HG02943 (cell line): Measurements from ENCODE around the gene SPDYE9.
"Not testable (repeated sequence)": the region's sequence is repeated elsewhere in the genome, so short reads cannot be mapped to it uniquely, and the experiment has no call there.

ENCODE experiments used
- ATAC-seq: cut with Tn5 transposase; IDR thresholded peaks from one replicate; pipeline ENCODE4 v1.9.1; 2021; ENCODE audit warnings: mild to moderate bottlenecking, low read depth, moderate library complexity; ENCODE audit not compliant: unreplicated experiment

SPDYE9 gene, protein sequence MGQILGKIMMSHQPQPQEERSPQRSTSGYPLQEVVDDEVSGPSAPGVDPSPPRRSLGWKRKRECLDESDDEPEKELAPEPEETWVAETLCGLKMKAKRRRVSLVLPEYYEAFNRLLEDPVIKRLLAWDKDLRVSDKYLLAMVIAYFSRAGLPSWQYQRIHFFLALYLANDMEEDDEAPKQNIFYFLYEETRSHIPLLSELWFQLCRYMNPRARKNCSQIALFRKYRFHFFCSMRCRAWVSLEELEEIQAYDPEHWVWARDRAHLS

GRCh38 chr7:73085938-73086337 lies at the start of gene SPDYE9:
Gene SPDYE9, minus strand, starts transcription at chr7:73086038. Its CDS starts 1,800 bp downstream, at chr7:73084238.
- not testable (repeated sequence) for ATAC-seq

DNA sequence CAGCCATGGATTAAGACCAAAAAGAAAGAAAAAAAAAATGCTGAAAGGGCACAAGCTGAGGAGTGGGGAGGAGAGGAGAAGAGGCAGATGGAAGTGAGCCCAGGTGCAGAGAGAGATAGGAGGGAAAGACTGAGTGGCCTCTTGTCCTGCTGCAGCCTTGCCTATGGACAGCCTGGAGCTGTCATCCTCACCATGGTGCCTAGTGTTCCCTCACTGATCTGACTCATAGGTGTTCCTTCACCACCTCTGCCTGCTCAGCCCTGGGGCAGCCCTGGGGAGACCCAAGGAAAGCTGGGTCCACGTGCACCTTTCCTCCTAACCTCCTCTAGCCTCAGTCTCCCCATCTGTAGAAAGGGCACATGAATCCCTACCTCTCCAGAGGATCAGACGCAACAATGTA lies 49.0 kb upstream of the SPDYE9 start:
- not testable (repeated sequence) for ATAC-seq

DNA sequence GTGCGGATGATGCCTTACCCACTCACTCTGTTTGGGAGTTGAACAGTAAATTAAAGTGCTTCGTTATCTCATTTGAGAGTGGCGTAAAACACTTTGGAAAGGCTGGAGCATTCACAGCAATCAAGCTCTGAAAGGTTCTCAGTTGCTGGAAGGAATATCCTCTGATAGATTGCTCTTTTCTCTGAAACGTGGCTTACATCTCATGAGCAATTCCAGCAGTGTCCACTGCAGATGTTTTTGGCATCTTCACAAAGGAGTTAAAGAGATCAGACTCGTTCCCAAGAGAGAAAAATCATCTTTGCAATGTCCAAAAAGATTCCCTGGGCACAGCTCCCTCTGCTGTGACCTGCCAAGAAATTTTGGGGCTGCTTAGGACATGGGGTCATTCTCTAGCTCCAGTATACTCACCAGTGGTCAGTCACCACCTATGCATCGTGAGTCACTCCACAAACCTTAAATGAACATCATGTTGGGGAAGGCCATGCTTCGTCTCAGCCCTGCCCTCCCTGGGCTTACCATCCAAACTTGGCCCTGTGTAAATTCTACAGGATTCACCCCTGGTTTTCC lies 46.9 kb upstream of the SPDYE9 start:
- not testable (repeated sequence) for ATAC-seq

DNA sequence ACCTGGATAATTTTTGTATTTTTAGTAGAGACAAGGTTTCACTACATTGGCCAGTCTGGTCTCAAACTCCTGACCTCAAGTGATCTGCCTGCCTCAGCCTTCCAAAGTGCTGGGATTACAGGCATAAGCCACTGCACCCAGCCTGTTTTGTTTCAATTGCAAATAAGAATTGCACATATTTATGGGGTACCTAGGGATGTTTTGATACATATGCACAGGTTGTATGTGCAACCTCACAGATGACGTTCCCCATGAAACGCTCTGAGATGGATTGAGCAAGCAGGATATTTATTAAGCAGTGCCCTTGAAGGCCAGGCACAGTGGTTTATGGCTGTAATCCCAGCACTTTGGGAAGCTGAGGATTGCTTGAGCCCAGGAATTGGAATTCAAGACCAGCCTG lies 44.8 kb upstream of the SPDYE9 start:
- ATAC-seq, result not testable (repeated sequence)

GRCh38 chr7:73124126-73124525 lies 38.3 kb upstream of the SPDYE9 start:
- not testable (repeated sequence) for ATAC-seq

DNA sequence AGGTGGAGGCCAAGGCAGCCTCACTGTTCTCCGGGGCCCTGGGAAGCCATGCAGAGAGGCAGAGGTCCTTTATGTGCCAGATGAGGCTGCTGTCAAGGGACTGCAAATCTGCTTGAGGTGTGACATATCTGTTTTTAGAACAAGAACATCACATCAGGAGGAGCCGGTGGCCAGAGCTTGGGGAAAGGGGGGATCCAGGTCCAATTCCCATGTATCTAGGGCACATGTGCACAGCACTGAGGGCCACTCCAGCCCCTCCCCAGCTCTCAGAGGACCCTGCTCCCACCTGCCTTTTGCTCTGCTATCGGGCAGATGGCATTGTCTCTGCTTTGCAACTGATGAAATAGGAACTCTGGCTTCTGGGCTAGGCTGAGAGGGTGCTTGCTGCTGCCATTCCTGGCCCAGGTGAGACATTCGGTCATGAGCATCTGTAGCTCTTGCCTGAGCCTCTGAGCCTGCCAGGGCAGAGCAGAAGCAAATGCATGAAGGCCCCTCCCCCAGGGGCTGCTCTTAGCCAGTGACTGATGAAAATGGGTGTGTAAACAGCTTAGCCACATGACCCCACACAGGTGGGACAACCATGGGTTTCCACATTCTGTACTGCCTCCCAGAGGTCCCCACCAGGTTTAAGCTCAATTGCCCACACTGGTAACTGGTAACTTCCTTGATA lies 37.1 kb upstream of the SPDYE9 start:
- not testable (repeated sequence) for ATAC-seq

- not testable (repeated sequence) for ATAC-seq
Observed at GRCh38 chr7:73118155-73118554, 32.3 kb upstream of the SPDYE9 start.

DNA sequence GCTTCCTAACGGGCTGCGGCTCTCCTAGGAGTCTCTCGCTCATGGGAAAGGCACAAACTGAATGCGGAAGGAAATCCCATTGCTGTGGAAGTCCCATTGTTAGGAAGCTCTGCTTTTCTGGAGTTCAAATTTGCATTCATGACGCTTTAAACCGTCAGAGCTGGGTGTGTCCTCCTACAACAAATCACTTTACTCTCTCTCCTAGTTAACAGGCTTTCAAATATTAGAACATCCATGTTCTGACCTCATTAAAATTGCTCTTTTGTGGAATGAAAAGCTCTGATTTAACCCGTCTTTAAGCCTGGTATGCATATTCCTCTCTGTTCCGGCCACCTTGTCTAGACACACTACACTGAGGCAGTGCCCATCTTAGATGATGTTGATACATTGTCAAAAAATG lies 28.0 kb downstream of the SPDYE9 start, which contains the start of gene SPDYE11:
Gene SPDYE11 (minus strand): TSS at position 101 of the 400 bp plus-strand sequence. CDS start 1,800 bp downstream, outside the sequence.
- not testable (repeated sequence) for ATAC-seq

DNA sequence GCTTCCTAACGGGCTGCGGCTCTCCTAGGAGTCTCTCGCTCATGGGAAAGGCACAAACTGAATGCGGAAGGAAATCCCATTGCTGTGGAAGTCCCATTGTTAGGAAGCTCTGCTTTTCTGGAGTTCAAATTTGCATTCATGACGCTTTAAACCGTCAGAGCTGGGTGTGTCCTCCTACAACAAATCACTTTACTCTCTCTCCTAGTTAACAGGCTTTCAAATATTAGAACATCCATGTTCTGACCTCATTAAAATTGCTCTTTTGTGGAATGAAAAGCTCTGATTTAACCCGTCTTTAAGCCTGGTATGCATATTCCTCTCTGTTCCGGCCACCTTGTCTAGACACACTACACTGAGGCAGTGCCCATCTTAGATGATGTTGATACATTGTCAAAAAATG lies 56.2 kb downstream of the SPDYE9 start, which contains the start of gene SPDYE8:
Gene SPDYE8 (minus strand): TSS at position 101 of the 400 bp plus-strand sequence. CDS start 1,800 bp downstream, outside the sequence.
- ATAC-seq, result not testable (repeated sequence)
